NCI-H1694 (cell line): ENCODE measurements around the gene CDR2.
"Not testable (repeated sequence)": the region's sequence is repeated elsewhere in the genome, so short reads cannot be mapped to it uniquely, and the experiment has no call there.

ENCODE experiments used
- DNase-seq: peaks from one replicate; lab custom pipeline; 2025; lab: John Stamatoyannopoulos, UW

CDR2 gene

DNA sequence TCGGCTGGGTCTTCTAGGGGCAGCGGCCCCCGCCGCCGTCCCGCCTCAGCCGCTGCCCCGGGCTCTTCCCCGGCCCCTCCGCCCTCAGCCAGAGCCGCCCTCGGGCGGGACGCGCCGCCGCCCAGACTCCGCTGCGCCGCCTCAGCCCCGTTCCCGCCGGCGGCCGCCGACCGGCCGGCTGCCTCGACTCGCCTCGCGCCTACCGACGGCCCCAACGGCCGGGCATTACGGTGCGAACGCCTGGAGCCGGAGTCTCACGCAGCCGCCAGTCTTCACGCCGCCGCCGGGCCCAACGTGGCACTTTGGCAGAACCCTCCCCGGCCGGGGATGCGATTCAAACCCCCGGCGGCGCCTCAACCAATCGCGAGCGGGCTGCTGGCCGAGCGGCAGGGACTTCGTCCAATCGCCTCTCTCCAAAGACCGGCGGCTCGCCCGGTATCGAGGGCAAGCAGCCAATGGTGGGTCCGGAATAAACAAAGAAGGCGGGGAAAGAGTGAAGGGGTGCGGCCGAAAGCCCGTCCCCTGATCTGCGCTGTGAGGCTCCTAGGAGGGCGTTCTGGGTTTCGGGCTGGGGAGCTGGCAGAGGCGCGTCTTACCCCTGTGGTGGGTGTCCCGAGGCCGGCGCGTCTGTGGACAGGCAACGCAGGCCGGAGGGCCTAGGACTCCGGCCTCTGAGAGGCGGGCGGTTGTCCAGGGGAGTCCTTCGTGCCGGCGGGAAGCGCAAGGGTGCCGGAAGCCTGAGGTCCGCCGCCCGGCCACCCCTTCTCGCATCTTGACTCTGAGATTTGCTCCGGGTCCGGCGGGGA is at the start of gene CDR2:
CDR2 (minus strand) TSS at position 309 of the 806 bp plus-strand sequence. CDS start 310 bp downstream, outside the sequence.
- peak; percentile 89 for DNase-seq

DNA sequence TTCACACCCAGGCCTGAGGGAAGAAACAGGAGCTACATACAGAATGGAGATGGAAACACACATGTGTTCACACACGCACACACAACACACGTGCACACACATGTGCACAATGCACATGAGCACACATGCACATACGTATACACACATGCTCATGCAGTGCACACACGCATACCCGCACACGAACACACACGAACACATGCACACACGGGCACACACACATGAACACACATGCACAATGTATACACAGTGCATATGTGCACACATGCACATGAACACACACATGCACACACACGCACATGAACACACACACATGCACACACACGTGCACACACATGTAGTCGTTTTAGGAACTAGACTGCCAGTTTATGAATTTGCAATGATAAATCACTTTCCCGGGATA is 49.3 kb upstream of the CDR2 start:
- no peak for DNase-seq

DNA sequence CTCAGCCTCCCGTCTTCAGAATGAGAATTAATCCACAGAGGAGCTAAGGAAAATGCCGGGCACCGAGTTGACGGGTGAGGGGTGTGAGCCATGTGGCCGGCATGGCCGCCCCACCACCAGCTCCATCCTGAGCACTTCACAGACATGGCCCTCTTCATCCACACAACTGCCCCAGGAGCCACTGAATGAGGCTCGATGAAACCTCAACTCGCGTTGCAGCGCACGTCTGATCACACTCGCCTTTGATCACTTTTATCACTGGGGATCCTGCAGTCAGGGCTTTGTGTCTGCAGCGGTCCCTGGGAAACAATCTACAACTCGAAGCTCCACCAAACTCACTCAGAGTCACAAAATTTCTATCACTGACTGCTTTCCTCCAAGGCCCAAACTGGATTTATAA is 46.7 kb upstream of the CDR2 start:
- no peak for DNase-seq

DNA sequence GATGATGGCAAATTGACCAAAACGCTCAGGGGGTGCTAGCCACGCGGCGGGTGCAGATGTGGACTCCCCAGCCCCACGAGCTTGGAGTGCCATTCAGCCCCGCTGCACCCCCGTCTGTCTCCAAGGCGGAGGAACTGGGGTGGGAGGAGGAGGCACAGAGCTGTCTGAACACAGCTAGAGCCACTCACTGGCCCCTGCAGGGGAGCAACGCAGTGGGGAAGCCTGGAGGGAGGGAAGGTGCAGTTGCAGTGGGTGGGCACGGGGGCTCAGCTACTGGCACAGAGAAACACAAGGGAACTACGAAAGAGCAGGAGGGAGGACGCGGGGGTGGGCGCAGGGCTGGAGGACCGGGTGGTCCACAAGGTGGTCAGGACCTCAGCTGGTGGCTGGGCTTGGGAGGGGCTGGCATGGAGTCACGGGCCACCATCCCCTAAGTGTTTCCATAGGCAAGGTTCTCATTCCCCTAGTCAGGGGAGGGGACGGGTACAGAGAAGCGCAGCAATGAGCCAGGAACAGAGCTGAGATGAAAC is 46.3 kb upstream of the CDR2 start:
- DNase-seq, result no peak

DNA sequence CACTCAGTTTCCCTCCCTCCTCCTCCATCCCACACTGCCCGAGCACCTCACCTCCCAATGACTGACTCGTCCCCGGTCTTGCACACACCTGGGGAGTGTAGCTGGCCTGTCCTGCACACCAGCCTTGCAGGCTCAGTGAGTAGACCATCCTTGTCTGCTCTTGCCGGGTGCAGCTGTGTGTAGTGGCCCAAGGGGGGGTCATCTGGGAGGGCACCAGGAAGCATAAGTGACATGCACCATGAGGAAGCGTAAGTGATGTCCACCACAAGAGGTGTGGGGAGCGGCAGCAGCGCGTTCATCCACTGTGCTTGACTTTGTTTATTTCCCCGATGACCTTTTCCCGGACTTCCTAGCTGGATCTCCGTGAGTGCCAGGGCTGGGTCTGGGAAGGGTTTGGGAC is 45.5 kb upstream of the CDR2 start:
- DNase-seq, result no peak

DNA sequence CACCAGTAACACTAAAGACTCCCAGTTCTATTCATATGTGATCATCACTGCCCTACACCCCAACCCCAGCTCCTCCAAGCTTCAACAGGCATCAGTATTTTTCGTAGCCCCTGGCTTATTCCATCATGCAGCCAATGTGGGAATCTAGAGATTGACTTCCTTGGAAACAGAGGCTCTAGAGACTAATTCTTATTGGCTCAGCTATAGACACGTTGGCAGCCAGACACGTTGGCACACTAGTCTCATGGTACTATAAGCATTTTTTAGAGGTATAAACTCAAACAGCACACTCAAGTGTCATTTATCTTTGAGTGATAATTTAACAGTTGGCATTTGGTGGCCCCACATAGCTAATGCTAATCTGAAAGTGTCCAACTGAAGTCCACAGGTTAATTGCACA is 44.4 kb upstream of the CDR2 start:
- DNase-seq, result no peak

DNA sequence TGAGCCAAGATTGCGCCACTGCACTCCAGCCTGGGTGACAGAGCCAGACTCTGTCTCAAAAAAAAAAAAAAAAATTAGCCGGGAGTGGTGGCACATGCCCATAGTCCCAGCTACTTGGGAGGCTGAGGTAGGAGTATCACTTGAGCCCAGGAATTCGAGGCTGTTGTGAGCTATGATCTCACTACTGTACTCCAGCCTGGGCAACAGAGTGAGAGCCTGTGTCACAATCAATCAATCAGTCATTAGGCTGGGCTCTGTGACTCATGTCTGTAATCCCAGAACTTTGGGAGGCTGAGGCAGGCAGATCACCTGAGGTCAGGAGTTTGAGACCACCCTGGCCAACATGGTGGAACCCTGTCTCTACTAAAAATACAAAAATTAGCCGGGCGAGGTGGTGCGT is 43.4 kb upstream of the CDR2 start:
- not testable (repeated sequence) for DNase-seq

DNA sequence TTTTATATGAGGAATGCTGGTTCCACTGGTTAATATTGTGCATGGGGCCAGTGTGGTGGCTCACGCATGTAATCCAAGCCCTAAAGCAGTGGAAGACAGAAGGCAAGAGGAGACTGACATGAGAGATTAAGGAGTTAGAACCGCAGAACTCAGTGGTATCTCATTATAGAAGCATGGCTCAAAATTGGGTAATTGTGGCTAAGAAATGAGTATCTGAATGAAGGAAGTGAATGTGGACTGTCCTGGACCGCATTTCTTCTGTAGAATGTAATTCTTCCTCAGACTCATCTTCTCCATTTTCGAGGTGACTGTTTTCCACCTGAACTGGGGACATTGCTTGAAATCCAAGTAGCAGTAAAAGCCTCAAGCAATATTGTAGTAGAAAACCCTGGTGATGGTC is 42.6 kb upstream of the CDR2 start:
- no peak for DNase-seq

DNA sequence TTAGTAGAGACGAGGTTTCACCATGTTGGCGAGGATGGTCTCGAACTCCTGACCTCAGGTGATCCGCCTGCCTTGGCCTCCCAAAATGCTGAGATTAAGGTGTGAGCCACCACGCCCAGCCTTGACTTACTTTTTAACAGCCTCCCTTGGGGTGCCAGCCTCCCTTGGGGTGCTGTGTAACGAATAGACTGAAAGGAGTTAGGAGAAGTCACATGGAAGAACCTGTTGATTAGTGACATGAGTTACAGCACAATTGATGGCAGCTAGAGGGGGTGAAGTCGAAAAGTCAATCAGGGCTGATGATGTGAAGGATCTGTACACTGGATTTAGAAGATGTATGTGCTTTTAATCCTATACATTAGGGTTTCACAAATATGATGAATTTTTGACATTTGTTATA is 39.4 kb upstream of the CDR2 start:
- DNase-seq, result no peak

DNA sequence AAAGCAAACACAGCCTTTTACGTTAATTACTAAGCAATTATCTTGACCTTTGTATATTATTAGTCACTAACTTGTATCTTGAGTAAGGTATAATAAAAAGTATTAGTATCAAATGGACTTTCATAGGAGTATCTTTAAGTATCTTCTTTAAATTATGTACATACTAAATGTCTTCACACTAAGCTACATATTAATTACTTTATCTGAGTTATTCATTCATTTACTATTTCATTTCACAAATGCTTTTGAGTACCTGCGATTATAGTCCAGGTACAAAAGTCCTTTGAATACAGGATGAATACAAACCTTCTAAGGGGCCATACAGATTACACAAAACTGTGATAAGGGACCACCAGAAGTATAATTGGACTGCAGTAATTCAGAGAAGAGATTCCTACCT is 33.1 kb upstream of the CDR2 start:
- no peak for DNase-seq

DNA sequence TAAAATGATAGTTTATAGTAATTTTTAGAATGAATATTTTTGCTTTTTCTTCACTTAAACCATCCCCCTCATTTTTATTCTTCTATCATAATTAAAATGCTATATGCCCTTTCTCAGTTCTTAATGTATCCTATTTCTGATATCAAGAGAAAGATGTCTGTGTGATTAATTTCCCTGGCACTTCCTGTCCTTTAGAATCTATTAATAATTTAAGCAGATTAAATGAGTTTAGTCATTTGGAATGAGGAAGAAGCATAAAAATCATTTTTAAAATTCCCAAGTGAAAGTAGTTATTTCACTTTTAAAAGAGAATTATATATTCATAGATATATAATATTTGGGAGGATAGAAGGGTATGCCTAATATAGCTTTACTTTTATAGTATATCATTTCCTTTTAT is 27.8 kb upstream of the CDR2 start:
- no peak for DNase-seq

DNA sequence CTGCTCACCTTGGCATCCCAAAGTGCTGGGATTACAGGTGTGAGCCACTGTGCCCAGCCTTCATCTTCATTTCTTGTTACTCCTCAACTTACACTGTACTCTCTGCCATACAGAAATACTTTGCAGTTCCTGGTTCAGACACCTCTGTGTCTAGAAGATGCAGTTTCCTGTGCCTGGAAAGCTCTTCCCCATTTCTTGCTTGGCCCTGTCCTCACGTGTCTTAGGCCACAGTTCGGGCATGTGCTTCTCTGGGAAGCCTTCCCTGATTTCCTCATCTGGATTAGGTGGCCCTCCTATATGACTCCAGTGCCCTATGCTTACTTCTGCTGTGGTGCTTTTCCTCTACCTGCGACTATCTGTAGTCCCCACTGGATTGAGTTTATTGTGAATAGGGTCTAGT is 26.5 kb upstream of the CDR2 start:
- no peak for DNase-seq

DNA sequence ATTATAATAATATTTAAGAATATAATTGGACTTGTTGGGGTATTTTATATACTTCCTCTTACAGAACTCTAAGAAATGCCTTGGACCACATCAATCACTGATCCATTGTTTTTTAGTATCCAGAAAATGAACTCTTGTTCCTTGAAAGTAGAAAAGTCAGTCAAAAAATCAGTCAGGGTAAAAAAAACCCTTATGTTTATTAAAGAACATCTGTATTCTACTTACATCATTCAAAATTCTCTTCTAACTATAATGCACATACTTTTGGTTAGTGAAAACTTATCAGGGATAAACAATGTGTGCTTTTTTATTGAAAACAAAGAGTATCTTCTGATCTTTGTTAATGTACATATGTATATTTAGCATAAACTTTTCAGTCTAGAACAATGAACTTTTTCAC is 23.5 kb upstream of the CDR2 start:
- DNase-seq, result no peak

DNA sequence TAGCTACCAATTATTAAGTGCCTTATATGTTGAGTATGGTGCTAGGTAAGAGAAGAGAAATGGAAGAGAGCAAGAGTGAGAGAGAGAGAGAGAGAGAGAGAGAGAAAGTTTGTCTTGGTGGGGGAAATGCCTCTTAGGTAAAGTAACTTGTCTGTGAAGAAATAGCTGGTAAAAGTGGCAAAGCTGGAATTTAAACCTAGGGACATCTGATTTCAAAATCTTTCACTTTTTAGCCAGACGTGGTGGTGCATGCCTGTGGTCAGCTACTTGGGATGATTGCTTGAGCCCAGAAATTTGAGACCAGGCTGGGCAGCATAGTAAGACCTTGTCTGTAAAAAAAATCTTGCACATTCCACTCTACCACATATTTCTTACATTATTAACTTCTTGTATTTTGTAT is 23.0 kb upstream of the CDR2 start:
- DNase-seq, result no peak

DNA sequence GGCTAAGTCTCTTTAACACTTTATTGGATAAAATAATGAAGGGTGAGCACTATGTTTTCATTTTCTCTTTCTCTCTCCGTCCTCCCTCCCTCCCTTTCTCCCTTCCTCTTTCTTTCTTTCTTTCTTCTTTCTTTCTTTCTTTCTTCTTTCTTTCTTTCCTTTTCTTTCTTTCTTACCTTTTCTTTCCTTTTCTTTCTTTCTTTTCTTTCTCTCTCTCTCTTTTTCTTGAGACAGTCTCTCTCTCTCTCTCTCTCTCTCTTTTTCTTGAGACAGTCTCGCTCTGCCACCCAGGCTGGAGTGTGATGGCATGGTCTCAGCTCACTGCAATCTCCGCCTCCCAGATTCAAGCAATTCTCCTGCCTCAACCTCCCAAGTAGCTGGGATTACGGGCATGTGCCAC is 21.5 kb upstream of the CDR2 start:
- DNase-seq, result no peak

DNA sequence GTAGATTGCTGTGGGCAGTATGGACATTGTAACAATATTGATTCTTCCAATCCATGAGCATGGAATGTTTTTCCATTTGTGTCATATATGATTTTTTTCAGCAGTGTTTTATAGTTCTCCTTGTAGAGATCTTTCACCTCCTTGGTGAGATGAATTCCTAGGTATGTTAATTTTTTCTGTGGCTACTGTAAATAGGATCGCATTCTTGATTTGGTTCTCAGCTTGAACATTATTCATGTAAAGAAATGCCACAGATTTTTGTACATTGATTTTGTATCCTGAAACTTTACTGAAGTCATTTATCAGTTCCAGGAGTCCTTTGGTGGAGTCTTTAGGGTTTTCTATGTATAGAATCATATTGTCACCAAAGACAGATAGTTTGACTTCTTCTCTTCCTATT is 19.7 kb upstream of the CDR2 start:
- no peak for DNase-seq

DNA sequence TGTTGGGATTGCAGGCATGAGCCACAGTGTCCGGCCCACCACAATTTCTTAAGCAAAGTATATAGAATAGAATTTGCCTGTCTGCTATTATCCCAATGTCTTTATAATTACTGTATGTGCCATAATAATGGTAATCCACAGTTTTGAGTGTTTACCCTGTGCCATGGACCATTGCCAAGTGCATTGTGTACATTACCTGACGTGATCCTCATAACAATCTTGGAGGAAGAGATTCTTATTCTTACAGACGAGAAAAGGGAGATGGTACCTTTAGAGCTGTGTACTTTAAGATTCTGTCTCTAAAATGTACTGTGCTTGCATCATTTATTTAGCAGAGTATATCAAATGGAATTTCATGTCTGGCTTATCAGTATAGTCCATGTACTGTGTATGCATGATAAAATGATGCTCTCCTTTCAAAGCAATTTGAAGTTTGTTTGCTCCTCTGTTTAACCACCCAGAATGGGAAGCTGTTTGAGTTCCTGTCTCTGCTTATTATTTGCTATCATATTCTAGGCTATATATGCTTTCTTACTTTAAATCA is 13.8 kb upstream of the CDR2 start:
- no peak for DNase-seq

DNA sequence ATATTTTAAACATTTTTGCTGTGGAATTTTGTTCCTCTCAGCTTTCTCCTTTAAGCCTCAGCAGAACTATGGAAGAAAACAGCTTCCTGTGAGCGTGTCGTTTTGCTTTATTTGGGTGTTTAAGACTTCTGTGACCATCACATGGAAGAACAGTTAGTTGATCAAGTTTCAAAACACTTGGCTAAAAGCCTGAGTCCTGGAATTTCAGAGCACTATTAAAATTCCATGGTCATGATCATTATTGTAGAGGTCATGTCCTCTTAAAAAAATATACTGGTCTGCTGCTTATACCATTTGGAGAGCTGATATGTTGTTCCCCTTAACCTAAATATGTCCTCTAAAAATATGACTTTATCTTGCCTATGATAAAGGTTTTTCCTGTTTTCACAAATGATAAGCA is 12.6 kb upstream of the CDR2 start:
- DNase-seq, result no peak

DNA sequence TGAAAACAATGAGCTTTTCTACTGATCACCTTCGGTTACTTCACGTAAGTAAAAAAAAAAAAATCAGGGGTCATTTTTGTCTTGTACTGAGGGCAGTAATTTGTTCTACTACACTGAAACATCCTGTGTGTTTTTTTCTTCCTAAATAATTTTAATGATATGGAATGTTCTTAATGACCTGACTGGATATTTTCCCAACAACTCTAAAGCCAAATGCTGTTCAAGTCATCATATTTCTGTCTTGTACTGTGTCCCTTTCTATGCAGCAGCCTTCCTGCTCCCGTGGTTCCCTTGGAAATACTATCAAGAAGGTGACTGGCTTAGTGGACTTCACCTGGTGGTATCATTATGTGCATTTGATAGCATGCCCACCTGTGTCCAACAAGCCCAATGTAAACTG is 10.8 kb upstream of the CDR2 start:
- no peak for DNase-seq

DNA sequence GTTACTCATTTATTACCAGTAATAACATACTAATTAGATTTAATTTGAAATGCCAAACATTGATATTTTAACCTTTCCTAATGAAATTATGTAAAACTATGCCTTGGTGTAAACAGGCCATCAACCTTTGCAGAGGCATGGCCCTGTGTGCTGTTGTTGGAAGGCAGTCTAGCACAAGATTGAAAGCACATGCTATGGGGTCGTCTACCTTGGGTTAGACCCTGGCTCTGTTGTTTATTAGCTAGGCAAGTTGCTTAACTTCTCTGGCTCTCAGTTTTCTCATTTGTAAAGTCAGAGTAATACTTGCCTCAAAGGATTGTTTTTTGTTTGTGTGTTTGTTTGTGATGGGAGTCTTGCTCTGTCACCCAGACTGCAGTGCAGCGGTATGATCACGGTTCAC is 9.4 kb upstream of the CDR2 start:
- no peak for DNase-seq

DNA sequence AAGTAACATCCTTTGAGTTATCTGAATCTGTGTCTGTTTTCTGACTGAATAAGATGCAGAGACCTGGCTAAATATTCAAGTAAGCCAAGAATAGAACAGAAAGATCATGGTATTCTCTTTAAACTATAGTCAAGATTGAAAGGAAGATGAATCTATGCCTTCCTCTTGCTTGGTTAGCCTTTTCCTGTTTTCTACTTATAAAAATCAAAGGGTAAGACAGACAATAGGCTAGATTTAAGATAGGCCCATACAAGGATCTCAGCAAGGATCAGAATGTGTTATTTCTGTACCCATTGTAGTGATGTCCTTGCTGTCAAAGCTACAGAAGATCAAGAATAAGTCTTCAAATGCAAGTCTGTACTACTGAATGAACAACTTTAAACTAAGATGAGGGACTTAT is 7.0 kb upstream of the CDR2 start:
- DNase-seq, result no peak

DNA sequence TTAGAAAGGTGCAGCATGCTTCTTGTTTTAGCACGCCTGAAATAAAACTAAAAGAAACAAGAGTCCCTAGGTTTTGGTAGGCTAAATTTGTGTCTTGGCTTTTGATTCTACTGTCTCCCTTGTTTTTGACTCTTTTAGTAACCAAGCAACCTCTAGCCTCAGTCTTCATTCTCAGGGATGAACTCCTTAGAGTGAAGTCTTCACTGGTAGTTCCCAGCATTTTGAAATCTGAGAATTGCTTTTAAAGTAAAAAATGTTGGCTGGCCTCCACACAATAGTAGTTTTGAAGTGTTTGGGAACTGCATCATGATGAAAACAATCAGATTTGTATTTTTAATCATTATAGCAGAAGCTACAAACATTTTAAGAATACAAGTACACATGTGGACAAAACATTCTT is 6.1 kb upstream of the CDR2 start:
- no peak for DNase-seq

DNA sequence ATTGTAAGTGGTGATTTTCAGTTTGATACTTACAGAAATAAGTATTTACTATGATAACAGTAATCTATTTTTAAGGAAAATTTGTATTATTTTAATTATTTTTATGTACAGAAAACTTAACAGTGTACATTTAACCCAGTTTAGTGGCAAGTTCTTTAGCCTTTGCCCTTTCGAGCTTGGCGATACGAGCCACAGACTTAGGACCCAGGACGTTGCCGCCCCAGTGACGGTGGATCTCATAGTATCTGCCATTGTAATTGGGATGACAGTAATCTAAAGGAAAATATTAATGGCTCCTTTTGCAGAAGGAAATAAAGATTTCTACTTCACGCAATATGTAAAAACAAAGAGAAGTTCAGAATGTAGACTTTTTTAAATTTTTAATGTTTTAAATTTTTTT is 5.2 kb upstream of the CDR2 start:
- DNase-seq, result no peak
